HUES48 (cell line): ENCODE results near the gene GRIN3B.

Experiments used
- H3K27ac ChIP-seq: one replicate; pipeline ENCODE4 v1.7.0; 2013; ENCODE audit warnings: low read depth, low read length, inconsistent platforms
- H3K27me3 ChIP-seq: 2 replicates; pipeline ENCODE4 v1.6.1; 2013; ENCODE audit warnings: mild to moderate bottlenecking, low read length; ENCODE audit not compliant: control insufficient read depth, insufficient read depth
- H3K36me3 ChIP-seq: 2 replicates; pipeline ENCODE4 v1.6.1; 2013; ENCODE audit warnings: low read length; ENCODE audit not compliant: control insufficient read depth, insufficient read depth
- H3K4me1 ChIP-seq: 2 replicates; pipeline ENCODE4 v1.6.1; 2013; ENCODE audit warnings: mild to moderate bottlenecking, low read length; ENCODE audit not compliant: control insufficient read depth, insufficient read depth
- H3K4me3 ChIP-seq: 2 replicates; pipeline ENCODE4 v1.5.1; 2013; ENCODE audit warnings: mild to moderate bottlenecking, low read depth, low read length
- H3K9ac ChIP-seq: 2 replicates; pipeline ENCODE4 v1.6.1; 2013; ENCODE audit warnings: mild to moderate bottlenecking, low read depth, low read length, moderate library complexity
- H3K9me3 ChIP-seq: 2 replicates; pipeline ENCODE4 v1.6.1; 2013; ENCODE audit warnings: low read length; ENCODE audit not compliant: control insufficient read depth, insufficient read depth

GRIN3B gene

GRCh38 chr19:1011831-1012333 lies 11.7 kb downstream of the GRIN3B start:
- Histone ChIP-seq H3K9me3 (no peaks in the 10 kb centered on the region), H3K36me3 (peaks cover 42% of the 10 kb centered on the region), H3K27me3 (no peaks in the 10 kb centered on the region), H3K9ac (no peak overlapping the region), H3K27ac (no peak overlapping the region), H3K4me3 (no peak overlapping the region), H3K4me1 (peaks cover 12% of the 10 kb centered on the region)

- Histone ChIP-seq H3K36me3 (peaks cover 42% of the 10 kb centered on the region), H3K27ac (no peak overlapping the region)
Observed at GRCh38 chr19:1012334-1012733, 12.1 kb downstream of the GRIN3B start.

GRCh38 chr19:1013218-1013617 lies 13.0 kb downstream of the GRIN3B start:
- H3K36me3 ChIP-seq, result peaks cover 43% of the 10 kb centered on the region
- no peaks in the 10 kb centered on the region for H3K9me3 ChIP-seq
- no peak overlapping the region for H3K27ac ChIP-seq
- no peaks in the 10 kb centered on the region for H3K27me3 ChIP-seq
- H3K4me3 ChIP-seq, result no peak overlapping the region
- H3K4me1 ChIP-seq, result peaks cover 15% of the 10 kb centered on the region
- H3K9ac ChIP-seq, result no peak overlapping the region

More at GRCh38 chr19:1012334-1012733, 12.1 kb downstream of the GRIN3B start:
- Histone ChIP-seq H3K9ac (no peak overlapping the region), H3K27me3 (no peaks in the 10 kb centered on the region), H3K9me3 (no peaks in the 10 kb centered on the region), H3K4me1 (peaks cover 15% of the 10 kb centered on the region), H3K4me3 (no peak overlapping the region)

- no peak overlapping the region for H3K9ac ChIP-seq
- H3K27ac ChIP-seq, result no peak overlapping the region
- H3K9me3 ChIP-seq, result no peaks in the 10 kb centered on the region
- H3K4me1 ChIP-seq, result peaks cover 16% of the 10 kb centered on the region
- no peaks in the 10 kb centered on the region for H3K27me3 ChIP-seq
- peaks cover 47% of the 10 kb centered on the region for H3K36me3 ChIP-seq
- no peak overlapping the region for H3K4me3 ChIP-seq
Observed at GRCh38 chr19:1014161-1015060, 14.2 kb downstream of the GRIN3B start.

GRCh38 chr19:1015061-1015781 lies 15.0 kb downstream of the GRIN3B start:
- H3K9me3 ChIP-seq, result no peaks in the 10 kb centered on the region
- no peak overlapping the region for H3K4me3 ChIP-seq
- peak overlapping the region; percentile 61 for H3K27ac ChIP-seq
- no peak overlapping the region for H3K9ac ChIP-seq
- no peaks in the 10 kb centered on the region for H3K27me3 ChIP-seq
- peaks cover 42% of the 10 kb centered on the region for H3K36me3 ChIP-seq
- H3K4me1 ChIP-seq, result peaks cover 20% of the 10 kb centered on the region

GRCh38 chr19:1015782-1016646 lies 15.8 kb downstream of the GRIN3B start:
- Histone ChIP-seq H3K9ac (no peak overlapping the region; the same call in 1 of the 2 replicates), H3K4me3 (no peak overlapping the region), H3K36me3 (peaks cover 34% of the 10 kb centered on the region), H3K4me1 (peaks cover 20% of the 10 kb centered on the region), H3K27me3 (no peaks in the 10 kb centered on the region), H3K27ac (peak overlapping the region; percentile 68), H3K9me3 (no peaks in the 10 kb centered on the region)

- H3K4me1 ChIP-seq, result peaks cover 20% of the 10 kb centered on the region
- H3K9ac ChIP-seq, result no peak overlapping the region
- H3K4me3 ChIP-seq, result no peak overlapping the region
- H3K9me3 ChIP-seq, result no peaks in the 10 kb centered on the region
- H3K27ac ChIP-seq, result peak overlapping the region; percentile 68
- peaks cover 31% of the 10 kb centered on the region for H3K36me3 ChIP-seq
- no peaks in the 10 kb centered on the region for H3K27me3 ChIP-seq
Observed at GRCh38 chr19:1016647-1017114, 16.5 kb downstream of the GRIN3B start.

GRCh38 chr19:1017115-1017905 lies 17.1 kb downstream of the GRIN3B start:
- peaks cover 27% of the 10 kb centered on the region for H3K36me3 ChIP-seq
- no peak overlapping the region for H3K9ac ChIP-seq
- H3K27ac ChIP-seq, result peak overlapping the region; percentile 68
- no peak overlapping the region for H3K4me3 ChIP-seq
- H3K27me3 ChIP-seq, result no peaks in the 10 kb centered on the region
- no peaks in the 10 kb centered on the region for H3K9me3 ChIP-seq
- peaks cover 20% of the 10 kb centered on the region for H3K4me1 ChIP-seq

- no peak overlapping the region for H3K4me3 ChIP-seq
- peak overlapping the region; percentile 6 for H3K27ac ChIP-seq
- no peaks in the 10 kb centered on the region for H3K9me3 ChIP-seq
- peaks cover 20% of the 10 kb centered on the region for H3K4me1 ChIP-seq
- H3K9ac ChIP-seq, result no peak overlapping the region
- H3K36me3 ChIP-seq, result peaks cover 22% of the 10 kb centered on the region
- no peaks in the 10 kb centered on the region for H3K27me3 ChIP-seq
Observed at GRCh38 chr19:1017906-1018305, 17.7 kb downstream of the GRIN3B start.

GRCh38 chr19:1018393-1018792 lies 18.2 kb downstream of the GRIN3B start:
- H3K27ac ChIP-seq, result peak overlapping the region; percentile 6
- no peak overlapping the region for H3K4me3 ChIP-seq
- H3K9ac ChIP-seq, result no peak overlapping the region
- no peaks in the 10 kb centered on the region for H3K9me3 ChIP-seq
- no peaks in the 10 kb centered on the region for H3K27me3 ChIP-seq
- peaks cover 20% of the 10 kb centered on the region for H3K4me1 ChIP-seq
- H3K36me3 ChIP-seq, result peaks cover 17% of the 10 kb centered on the region
